Ramos (cell line): Measurements from ENCODE around the gene PTPN7.
"Not testable (repeated sequence)": the region's sequence is repeated elsewhere in the genome, so short reads cannot be mapped to it uniquely, and the experiment has no call there.

Experiments
- in situ Hi-C: fragments of 300-500 bp; cut with MboI; formaldehyde crosslinking; loops from one replicate; pipeline ENCODE4 v1.14.3; 2022; ENCODE audit warnings: low sequenced_read_pairs; ENCODE audit not compliant: unreplicated experiment

The PTPN7 gene

DNA sequence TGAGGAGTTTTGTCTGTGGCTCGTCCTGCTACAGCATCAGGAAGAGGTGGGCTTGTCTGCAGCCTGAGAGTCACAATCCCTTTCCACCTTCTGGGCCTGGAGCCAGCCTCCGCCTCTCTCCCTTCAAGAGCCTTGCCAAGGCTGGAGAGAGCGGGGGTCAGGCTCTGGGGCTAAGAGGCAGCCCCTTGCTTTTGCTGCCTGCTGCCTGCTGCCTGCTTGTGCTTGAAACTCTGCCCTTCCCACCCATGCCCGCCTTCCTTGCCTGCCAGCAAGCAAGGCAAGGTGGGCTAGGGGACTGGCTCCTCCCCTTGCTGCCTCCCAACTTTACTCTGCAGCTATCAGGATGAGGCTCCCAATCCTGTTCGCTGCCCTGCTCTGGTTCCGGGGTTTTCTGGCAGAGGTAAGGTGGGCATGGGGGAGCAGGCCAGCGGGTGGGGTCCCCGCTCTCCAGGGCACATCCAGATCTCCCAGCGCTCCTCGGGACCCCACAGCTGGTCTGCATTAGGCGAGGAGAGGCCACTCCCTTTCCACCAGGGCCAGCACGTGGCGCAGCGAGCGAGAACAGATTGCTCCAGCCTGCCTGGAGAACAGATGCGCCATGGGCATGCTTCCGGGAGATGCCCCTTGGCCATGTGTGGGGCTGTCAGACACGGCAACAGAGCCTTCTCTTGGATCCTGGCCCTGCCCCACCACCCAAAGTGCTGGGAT lies 7.5 kb upstream of the PTPN7 start:
- in situ Hi-C loops, result no loop called here

DNA sequence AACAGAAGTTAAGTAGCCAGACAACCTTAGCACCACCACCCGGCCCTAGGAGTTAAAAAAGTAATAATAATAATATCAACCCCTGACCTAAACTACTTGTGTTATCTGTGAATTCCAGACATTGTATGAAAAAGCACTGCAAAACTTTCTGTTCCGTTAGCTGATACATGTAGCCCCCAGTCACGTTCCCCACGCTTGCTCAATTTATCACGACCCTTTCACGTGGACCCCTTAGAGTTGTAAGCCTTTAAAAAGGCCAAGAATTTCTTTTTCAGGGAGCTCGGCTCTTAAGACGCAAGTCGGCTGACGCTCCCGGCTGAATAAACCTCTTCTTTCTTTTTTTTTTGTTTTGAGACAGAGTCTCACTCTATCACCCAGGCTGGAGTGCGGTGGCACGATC lies 6.7 kb upstream of the PTPN7 start:
- in situ Hi-C loops, result not testable (repeated sequence)

DNA sequence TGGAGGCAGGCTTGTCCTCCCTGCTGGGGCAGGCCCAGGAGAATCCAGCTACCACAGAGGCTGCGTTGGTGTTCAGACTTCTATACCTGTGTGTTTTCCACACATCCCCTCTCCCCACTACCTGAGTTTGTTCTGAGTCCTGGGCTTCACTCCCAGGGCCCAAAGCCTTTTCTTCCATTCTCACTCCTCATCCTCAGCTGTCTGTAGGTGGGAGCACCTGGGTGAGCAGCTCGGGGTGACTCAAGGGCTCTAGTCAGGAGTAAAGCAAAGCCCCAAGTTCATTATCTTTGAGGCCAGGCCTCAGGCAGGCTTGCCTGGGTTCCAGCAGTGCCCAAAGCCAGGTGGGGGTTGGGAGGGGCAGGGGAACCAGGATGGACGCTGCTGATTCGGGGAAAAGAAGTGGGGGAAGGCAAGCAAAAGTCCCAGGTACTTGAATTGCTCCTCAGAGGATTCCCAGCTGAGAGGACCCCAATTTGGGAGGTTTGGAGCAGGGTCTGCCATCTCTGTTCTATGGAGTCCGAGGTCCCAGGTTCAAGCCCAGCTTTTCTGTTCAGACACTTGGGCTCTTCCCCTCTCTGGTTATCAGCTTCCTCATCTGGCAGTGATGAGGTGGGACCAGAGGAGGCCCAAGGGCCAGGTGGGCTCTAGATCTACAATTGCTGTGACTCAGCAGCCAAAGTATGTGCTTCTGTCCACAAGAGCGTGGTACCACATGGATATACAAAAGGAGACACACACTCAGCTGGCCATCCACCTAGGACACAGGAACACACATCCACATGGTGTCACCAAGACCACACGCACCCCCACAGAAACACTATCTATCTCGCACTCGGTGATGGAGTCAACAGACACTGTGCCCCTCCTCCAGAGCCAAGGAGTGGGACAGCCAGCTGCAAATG lies 5.8 kb upstream of the PTPN7 start:
- in situ Hi-C loops, result no loop called here

DNA sequence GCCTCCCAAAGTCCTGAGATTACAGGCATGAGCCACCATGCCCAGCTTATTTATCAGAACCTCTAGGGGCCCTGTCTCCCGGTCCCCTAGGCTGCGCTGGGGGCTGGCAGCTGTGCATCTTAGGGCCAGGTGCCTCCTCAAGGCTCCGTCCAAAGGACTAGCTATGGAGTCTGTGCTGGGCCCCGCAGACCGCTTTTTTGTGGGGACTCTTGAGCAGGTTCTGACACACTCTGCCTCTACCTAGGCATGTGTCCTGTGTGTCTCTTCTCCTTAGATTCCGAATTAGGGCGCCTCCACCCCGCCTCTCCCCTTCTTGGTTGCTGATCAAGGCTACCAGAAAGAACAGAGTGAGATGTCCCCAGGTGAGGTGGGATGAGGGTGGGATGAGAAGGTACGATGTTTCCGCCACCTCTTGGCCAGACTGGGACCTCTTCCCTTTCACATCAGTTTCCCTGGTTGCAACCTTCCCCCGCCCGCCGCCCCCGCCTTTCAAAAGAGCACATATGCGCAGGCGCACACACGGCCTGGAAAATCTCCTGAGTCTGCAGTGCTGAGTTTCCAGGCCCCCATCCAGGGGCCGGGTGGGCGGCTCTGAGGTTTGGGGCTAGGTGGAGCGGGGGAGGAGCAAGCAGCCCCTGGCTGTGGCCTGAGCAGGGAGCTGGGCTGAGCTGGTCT lies 5.0 kb upstream of the PTPN7 start:
- in situ Hi-C loops, result no loop called here

DNA sequence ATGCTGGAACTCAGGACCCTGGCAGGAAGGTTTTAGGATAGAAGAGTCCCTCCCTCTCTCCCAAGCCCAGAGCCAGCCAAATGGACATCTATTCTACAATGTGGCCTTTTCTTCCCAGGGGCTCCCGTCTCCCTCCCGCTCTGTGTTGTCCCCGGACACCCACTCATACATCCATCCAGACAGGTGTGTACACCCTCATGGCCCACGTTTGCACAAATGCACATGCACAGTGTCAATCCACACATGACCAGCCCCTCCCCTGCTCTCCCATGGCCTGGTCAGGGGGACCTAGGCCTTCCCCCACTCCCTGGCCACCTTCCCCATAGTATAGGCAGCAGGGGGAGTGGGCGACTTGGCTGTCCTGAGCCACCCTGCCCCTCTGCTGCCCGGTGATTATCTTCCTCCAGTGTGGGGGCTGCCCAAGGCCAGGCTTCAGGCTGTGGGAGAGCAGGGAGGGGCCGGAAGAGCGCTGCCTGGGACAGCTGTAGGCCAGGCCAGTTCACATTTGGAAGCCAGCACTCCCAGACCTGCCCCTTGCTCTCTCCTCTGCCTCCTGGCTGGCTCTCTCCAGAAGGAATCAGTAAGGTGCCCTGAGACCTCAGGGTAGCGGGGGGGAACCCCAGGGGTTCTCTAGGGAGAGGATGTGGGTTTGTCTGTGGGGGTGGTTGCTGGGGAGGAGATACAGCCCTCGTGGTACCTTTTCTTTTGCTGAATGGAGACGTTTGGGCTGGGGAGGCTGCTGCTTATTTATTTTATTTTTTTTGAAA lies 4.1 kb upstream of the PTPN7 start:
- in situ Hi-C loops, result no loop called here

DNA sequence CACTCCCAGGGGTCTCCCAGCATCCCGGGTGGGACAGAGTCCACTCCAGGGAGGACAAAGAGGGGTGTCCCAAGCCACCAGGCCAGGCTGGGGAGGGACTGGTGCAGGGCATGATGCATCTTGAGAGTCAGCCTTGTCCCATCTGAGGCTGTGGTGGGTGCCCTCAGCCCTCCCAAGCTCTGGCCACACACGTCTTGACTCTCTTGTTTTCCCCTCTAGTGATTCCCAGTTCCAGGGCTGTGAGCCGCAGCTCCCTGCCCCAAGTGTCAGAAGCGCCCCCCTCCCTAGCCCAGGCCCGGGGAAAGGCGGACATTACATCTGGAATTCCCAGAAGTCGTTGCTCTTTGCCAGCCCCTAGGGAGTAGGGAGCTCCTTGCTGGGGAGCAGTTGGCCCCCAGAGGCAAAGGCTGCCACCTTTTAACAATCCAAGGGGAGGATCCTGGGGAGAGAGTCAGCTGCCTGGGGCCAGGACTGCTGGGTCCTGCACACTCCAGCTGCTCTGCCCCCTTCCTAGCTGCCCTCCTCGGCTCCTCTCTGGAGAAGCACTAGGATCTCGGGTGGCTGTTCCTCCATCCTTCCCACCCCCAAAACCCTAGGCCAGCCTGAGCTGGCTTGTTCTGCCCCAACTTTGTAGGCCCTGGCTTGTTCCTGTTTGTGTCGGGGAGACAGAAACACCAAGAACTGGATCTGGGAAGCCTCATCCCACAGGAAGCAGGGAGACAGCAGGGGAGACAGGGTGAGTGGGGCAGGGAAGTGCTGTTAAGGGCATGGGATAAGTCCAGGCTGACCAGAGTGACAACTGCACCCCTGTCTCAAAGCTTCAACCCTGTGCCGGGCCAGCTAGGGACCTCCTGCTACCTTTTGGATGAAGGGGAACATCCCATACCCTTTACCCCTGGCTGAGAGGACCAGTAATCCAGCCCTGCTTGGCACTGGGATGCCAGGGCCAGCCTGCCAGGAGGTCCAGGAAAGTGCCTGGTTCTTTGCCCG lies 3.2 kb upstream of the PTPN7 start:
- in situ Hi-C loops, result no loop called here

DNA sequence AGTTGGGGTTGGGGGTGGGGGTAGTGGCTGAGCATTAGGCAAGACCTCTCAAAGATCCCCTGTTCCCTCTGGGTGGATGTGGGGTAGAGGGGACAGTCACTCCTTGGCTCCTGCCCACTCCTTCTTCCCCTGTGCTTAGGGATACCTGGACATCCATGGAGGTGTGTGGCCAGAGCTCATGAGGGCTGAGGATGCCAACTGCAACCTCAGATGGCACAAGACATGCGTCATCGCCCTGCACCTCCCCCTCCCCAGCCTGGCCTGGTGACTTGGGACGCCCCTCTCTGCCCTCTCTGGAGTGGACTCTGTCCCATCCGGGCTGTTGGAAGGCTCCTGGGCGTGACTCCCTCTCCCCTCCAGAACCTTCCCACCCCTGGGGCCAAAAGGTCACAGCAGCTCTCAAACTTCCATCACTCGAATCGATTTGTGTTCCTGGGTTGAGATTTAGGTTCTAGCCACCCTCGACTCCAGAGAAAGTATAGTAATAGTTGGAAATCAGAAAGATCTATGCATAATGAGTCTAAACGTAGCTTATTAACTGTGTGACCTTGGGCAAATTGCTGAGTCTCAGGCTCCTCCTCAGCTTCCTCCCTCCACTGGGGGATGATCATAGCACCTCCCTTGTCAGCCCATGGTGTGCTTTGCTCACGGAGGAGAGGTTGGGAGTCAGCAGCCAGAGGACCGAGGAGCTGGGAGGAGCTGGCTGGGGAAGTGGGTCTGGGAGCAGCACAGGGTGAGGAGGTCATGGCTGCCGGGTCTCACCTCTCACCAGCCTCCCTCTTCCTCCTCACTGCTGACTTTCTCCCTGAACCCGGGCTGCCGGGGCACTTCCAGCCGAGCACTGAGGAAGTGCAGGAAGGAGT lies 2.2 kb upstream of the PTPN7 start:
- in situ Hi-C loops, result no loop called here

DNA sequence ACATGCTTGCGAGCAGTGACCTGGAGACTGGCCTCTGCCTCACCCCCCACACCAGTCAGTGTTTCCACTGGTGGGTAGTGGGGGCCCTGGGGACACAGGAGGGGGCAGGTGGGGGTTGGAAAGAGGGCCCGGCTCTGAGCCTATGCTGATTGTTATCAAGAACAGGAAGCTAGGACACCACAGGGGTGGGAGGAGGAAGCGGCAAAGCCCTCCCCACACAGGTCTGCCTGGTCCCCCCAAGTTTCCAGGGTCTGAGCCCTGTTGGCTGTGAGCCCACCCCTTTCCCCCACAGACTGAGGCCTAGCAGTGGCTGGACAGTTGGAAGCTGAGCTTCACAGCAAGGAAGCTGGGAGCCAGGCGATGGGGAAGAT lies 1.6 kb upstream of the PTPN7 start:
- in situ Hi-C loops, result no loop called here

DNA sequence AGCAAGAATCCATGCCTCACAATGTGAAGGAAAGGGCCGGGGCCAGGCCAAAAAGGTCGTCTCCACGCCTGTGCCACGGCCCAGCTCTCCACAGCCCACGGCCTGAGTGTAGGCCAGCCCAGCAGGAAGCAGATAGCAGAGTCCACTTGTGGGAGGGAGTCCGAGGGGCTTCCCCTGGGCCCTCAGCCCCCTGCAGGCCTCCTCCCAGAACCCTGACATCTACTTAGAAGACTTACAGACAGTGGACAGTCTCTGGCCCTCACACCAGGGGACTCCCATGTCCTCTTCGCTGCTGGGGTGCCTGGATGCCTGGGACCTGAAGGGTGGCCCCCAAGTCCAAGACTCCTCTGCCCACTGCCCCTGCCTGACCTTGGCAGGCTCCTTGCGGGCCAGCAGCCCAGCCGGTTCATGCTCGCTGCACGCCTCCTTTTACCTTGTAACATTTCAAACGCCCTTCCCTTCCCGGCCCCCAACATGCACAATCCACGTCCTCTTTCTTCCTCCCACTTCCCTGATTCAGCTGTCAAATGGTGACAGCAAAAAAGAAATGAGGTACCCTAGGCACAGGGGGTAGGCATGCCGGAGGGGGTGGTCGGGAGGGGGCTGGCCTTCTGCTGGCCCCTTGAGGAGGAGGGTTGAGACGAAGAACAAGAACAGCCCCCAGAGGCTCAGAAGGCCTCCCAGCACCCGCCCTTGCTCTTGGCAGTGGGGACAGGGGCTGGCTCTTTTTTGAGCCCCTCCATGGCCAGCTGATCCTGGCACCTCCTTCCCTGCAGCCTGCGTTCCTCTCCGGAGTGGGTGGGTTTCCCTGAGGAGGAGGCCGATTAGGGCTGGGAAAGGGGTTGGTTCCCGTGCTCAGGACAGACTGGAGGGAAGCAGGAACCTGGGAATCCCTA lies 997 bp upstream of the PTPN7 start:
- in situ Hi-C loops, result no loop called here

DNA sequence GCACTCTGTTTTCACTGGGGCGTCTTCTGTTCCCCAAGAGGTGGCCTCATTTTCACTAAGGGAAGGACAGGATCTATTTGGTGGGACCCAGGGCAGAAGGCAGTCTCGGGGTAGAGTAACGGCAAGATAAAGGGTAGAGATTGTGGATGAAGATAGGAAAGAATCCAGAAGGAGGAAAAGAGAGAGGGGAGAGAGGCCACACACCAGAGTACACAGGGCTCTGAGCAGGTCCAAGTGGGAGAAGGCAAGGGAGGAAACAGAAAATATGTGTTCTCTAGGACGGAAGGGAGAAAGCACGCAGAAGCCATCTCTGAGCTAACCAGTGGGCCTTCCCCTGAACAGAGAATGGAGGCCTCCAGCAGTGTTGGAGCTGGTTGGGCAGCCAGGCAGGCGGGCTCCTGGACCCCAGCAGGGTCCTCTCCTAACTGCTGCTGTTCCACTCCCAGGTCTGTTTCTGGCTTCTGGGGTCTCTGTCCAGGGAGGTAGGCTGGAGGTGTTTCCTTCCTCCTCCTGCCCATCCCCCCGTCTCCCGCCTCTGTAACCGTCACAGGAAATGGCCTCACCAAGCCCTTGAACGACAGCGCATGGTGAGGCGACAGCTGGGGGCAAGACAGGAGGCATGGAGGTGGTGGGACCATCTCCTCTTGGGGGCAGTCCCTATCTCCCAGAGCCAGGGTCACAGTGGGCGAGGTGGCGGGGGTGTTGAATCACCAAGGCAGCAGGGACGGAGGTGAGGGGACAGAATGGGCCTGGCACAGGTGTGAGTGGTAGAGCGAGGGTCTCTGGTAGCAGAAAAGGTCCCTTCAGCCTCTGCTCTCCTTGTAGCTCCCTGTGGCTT lies 649 bp downstream of the PTPN7 start:
- in situ Hi-C loops, result no loop called here

DNA sequence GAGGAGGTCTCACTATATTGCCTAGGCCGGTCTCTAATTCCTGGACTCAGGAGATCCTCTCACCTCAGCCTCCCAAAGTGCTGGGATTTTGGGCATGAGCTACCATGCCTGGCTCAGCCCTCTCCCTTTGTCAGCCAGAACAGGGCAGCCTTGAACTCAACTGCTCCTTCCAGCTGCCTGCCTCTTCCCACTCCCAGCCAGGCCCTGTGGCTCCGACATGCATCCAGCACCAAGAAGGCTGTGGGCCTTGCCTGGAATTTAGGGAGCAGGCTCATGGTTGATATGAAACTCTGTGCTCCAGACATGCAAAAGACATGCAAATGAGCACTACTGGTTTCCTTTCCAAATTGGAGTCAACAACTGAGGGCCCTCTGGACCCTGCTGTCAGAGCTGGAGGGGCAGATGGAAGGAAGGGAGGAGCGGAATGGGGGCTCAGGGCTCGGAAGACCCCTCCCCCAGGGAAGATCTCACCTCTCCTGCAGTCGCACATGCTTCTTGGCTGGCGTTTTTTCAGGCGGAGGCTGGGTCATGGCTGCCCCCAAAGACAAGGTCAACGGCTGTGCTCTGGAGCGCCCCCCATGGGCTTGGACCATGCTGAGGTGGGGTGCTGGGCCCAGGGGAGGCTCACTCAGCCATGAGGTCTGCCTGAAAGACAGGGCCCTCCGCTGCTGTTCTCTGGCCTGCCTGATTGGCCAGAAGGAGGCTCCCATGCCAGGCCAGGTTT lies 1.4 kb downstream of the PTPN7 start:
- in situ Hi-C loops, result no loop called here

DNA sequence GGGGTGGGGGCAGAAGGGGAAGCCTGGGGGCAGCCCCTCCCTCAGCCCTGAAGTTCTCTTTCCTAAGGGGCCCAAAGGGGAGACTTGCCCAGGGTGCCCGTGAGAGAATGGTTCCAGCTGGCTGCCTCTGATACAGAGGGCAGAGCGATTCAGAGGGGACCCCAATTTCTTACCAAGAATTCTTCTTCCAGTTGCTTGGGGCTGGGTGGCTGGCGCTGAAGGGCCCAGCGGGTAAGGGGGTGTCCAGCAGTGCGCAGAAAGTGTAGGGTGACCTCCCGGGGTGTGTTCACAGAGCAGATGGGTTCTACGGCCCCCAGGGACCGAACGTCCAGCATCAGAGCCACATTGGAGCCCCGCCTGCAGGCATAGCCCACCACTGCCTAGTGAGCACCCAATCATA lies 2.5 kb downstream of the PTPN7 start:
- in situ Hi-C loops, result no loop called here

DNA sequence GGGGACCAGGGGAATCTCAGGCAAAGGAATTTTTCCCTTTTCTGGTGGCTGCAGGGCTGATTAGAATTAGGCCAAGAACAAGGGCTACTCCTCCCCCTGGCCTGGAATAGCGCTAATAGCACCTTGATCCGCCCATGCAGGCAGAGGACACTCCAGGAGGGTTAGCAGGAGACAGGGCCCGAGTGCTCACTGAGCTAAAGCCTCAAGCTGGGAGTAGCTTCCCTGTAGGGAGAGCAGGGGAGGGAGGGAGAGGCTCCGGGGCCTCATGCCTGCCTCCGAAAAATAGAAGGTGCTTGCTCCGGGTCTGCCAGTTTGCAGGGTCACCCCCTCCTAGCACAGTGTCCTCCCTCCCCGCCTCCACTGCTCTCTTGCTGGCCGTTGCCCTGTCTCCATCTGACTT lies 3.8 kb downstream of the PTPN7 start:
- in situ Hi-C loops, result no loop called here

DNA sequence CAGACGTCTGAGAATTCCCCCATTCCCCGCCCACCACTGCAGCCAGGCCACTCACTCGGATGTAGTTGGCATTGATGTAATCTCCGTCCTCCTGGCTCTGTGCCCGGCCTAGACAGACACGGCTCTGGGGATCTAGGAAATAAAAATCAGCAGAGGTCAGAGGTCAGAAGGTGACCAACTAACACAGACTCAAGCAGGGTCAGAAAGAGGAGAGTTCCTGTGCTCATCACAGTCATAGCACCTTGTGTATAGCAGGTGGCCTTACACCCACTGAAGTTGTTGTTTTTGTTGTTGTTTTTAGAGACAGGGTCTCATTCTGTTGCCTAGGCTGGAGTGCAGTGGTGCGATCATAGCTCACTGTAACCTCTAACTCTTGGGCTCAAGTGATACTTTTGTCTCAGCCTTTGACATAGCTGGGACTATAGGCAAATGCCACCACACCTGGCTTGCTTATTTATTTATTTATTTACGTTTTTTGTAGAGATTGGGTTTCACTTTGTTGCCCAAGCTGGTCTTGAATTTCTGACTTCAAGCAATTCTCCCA lies 4.9 kb downstream of the PTPN7 start:
- in situ Hi-C loops, result no loop called here

DNA sequence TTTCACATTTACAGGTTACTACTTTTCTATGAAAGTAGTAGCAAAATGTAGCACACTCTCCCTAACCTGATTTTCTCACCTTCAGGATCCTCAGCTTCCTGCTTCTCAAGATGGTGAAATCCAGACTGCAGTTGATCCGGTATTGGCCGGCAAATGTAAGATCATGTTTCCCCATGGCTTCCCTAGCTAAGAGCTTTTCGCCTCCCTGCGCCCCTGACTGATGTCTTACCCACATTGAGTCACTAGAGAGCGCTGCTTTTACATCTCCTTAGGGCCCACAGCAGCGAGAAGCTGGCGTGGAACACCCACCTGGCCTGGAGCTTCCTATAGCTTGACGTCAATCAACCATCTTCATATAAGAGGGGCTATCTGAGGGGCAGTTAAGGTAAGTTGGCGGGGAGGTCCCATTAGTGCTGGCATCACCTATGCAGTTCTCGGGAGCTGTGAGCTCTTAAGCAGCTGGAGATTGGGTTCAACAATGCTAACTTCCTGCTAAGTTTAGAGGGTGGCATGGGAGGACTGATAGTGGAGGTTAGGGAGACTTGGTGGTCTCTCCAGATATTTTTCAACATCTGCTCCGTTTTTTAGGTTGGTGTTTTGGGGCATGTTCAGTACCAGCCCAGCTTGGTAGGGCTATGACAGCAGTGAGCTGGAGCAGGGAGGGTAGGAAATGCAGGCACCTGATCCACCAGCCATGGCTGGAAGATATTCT lies 5.5 kb downstream of the PTPN7 start:
- in situ Hi-C loops, result no loop called here
